HEK293T (cell line): ENCODE data around the gene ARID3A.

Experiments
- CTCF ChIA-PET: fragments of 350-600 bp; formaldehyde crosslinking; extraction: SDS; loops from one replicate; lab custom pipeline; 2021; ENCODE audit warnings: antibody characterized with exemption, inconsistent platforms; lab: Yijun Ruan, JAX
- POLR2A ChIA-PET: fragments of 350-600 bp; formaldehyde crosslinking; extraction: SDS; loops from one replicate; lab custom pipeline; 2020; ENCODE audit warnings: antibody characterized with exemption, inconsistent platforms; lab: Yijun Ruan, JAX
- DNase-seq: peaks from one replicate; pipeline ENCODE4 v3.0.0; 2012; ENCODE audit warnings: mixed read lengths; ENCODE audit errors: extremely low spot score
- ARNT ChIP-seq: fragments of 450-650 bp; IDR thresholded peaks from 2 replicates; pipeline ENCODE4 v1.6.1; 2017; ENCODE audit warnings: mild to moderate bottlenecking
- BHLHE40 ChIP-seq: fragments of 450-650 bp; IDR thresholded peaks from 2 replicates; pipeline ENCODE4 v1.6.1; 2016; ENCODE audit warnings: mild to moderate bottlenecking, moderate library complexity, borderline replicate concordance
- CTBP1 ChIP-seq: fragments of 450-650 bp; IDR thresholded peaks from 2 replicates; pipeline ENCODE4 v1.6.1; 2016; ENCODE audit warnings: borderline replicate concordance
- ELF4 ChIP-seq: fragments of 450-650 bp; IDR thresholded peaks from 2 replicates; pipeline ENCODE4 v1.6.1; 2017; ENCODE audit warnings: antibody characterized with exemption
- FOXA1 ChIP-seq: fragments of 450-650 bp; IDR thresholded peaks from 2 replicates; pipeline ENCODE4 v1.6.1; 2016; ENCODE audit warnings: mild to moderate bottlenecking
- FOXK2 ChIP-seq: fragments of 450-650 bp; IDR thresholded peaks from 2 replicates; pipeline ENCODE4 v1.6.1; 2016; ENCODE audit warnings: mild to moderate bottlenecking
- FOXM1 ChIP-seq: fragments of 450-650 bp; IDR thresholded peaks from 2 replicates; pipeline ENCODE4 v1.6.1; 2017; ENCODE audit warnings: mild to moderate bottlenecking, borderline replicate concordance
- HDGF ChIP-seq: fragments of 450-650 bp; IDR thresholded peaks from 2 replicates; pipeline ENCODE4 v1.6.1; 2017; ENCODE audit warnings: antibody characterized with exemption, borderline replicate concordance
- L3MBTL2 ChIP-seq: fragments of 450-650 bp; conservative IDR thresholded peaks from 2 replicates; pipeline ENCODE4 v1.6.1; 2016; ENCODE audit warnings: mild to moderate bottlenecking
- LEF1 ChIP-seq: fragments of 450-650 bp; IDR thresholded peaks from 2 replicates; pipeline ENCODE4 v1.6.1; 2017; ENCODE audit warnings: mild to moderate bottlenecking, borderline replicate concordance
- NFRKB ChIP-seq: fragments of 450-650 bp; IDR thresholded peaks from 2 replicates; pipeline ENCODE4 v1.6.1; 2016; ENCODE audit warnings: mild to moderate bottlenecking, moderate library complexity
- PKNOX1 ChIP-seq: fragments of 450-650 bp; IDR thresholded peaks from 2 replicates; pipeline ENCODE4 v1.6.1; 2016
- SP1 ChIP-seq: fragments of 450-650 bp; IDR thresholded peaks from 2 replicates; pipeline ENCODE4 v1.6.1; 2017
- SUZ12 ChIP-seq: fragments of 450-650 bp; IDR thresholded peaks from 2 replicates; pipeline ENCODE4 v1.6.1; 2016; ENCODE audit warnings: mild to moderate bottlenecking
- TARDBP ChIP-seq: fragments of 450-650 bp; IDR thresholded peaks from 2 replicates; pipeline ENCODE4 v1.6.1; 2016
- ZNF384 ChIP-seq: fragments of 450-650 bp; IDR thresholded peaks from 2 replicates; pipeline ENCODE4 v1.6.1; 2016

The ARID3A gene

GRCh38 chr19:989381-990081, 63.7 kb downstream of the ARID3A start:
- POLR2A ChIA-PET, result no interaction called here
- CTCF ChIA-PET, result interaction anchor here (0.7 kb wide), 1 partner anchor 8 kb away, joined by 3 read pairs; no protein-coding TSS in a partner anchor
- no peak for DNase-seq
- TF ChIP-seq FOXA1 (no peak), HDGF (peak; percentile 61; the same call in 1 of the 2 replicates), BHLHE40 (no peak)

GRCh38 chr19:990119-990571, 64.3 kb downstream of the ARID3A start:
- no peak for TF ChIP-seq ELF4
- no peak for TF ChIP-seq CTBP1
- TF ChIP-seq SUZ12, result no peak
- no peak for TF ChIP-seq LEF1
- TF ChIP-seq FOXM1, result no peak
- POLR2A ChIA-PET, result no interaction called here
- DNase-seq, result no peak
- CTCF ChIA-PET, result no interaction called here

GRCh38 chr19:990746-991145, 64.9 kb downstream of the ARID3A start:
- CTCF ChIA-PET, result no interaction called here
- POLR2A ChIA-PET, result no interaction called here
- DNase-seq, result no peak
- TF ChIP-seq TARDBP (no peak), ELF4 (no peak), FOXK2 (no peak), LEF1 (no peak), SUZ12 (no peak), NFRKB (no peak), FOXM1 (no peak), L3MBTL2 (no peak), CTBP1 (no peak), BHLHE40 (no peak), SP1 (no peak), ARNT (no peak), ZNF384 (no peak), HDGF (no peak)

GRCh38 chr19:991174-991931, 65.5 kb downstream of the ARID3A start:
- no peak for TF ChIP-seq BHLHE40
- no peak for TF ChIP-seq ARNT
- no peak for TF ChIP-seq FOXK2
- no peak for TF ChIP-seq HDGF
- no peak for TF ChIP-seq LEF1
- no peak for TF ChIP-seq L3MBTL2
- TF ChIP-seq SUZ12, result no peak
- TF ChIP-seq ZNF384, result no peak
- TF ChIP-seq PKNOX1, result no peak
- TF ChIP-seq FOXM1, result no peak
- no peak for TF ChIP-seq TARDBP
- no peak for TF ChIP-seq SP1
- TF ChIP-seq FOXA1, result no peak
- TF ChIP-seq ELF4, result no peak
- no peak for TF ChIP-seq NFRKB
- DNase-seq, result peak; percentile 88
- POLR2A ChIA-PET, result no interaction called here
- CTCF ChIA-PET, result interaction anchor here (0.6 kb wide), 1 partner anchor 13 kb away, joined by 4 read pairs; no protein-coding TSS in a partner anchor

- TF ChIP-seq ARNT, result no peak
- TF ChIP-seq TARDBP, result no peak
- no peak for TF ChIP-seq LEF1
- DNase-seq, result no peak
- ChIA-PET POLR2A (no interaction called here), CTCF (interaction anchor here (0.8 kb wide), 1 partner anchor 9 kb away, joined by 3 read pairs; no protein-coding TSS in a partner anchor)
Observed at GRCh38 chr19:991932-992669, 66.3 kb downstream of the ARID3A start.

GRCh38 chr19:992670-993055, 66.8 kb downstream of the ARID3A start:
- no peak for DNase-seq
- ChIA-PET POLR2A (no interaction called here), CTCF (interaction anchor here (0.8 kb wide), 1 partner anchor 8 kb away, joined by 3 read pairs; no protein-coding TSS in a partner anchor)
- TF ChIP-seq CTBP1, result no peak
- TF ChIP-seq SUZ12, result no peak
- TF ChIP-seq BHLHE40, result no peak
- TF ChIP-seq ZNF384, result no peak
- no peak for TF ChIP-seq LEF1
- no peak for TF ChIP-seq NFRKB
- no peak for TF ChIP-seq FOXA1
- TF ChIP-seq SP1, result no peak
- TF ChIP-seq FOXM1, result no peak
- TF ChIP-seq HDGF, result no peak
- no peak for TF ChIP-seq ELF4
- no peak for TF ChIP-seq FOXK2
- TF ChIP-seq L3MBTL2, result no peak
- no peak for TF ChIP-seq PKNOX1
- TF ChIP-seq ARNT, result no peak
- no peak for TF ChIP-seq TARDBP
